CD1c-positive myeloid dendritic cell (primary cell): ENCODE data around the gene PDZRN3.

Experiments used
- DNase-seq: peaks from one replicate; pipeline ENCODE4 v3.0.0-alpha.2; 2016; ENCODE audit errors: extremely low spot score

Gene PDZRN3

DNA sequence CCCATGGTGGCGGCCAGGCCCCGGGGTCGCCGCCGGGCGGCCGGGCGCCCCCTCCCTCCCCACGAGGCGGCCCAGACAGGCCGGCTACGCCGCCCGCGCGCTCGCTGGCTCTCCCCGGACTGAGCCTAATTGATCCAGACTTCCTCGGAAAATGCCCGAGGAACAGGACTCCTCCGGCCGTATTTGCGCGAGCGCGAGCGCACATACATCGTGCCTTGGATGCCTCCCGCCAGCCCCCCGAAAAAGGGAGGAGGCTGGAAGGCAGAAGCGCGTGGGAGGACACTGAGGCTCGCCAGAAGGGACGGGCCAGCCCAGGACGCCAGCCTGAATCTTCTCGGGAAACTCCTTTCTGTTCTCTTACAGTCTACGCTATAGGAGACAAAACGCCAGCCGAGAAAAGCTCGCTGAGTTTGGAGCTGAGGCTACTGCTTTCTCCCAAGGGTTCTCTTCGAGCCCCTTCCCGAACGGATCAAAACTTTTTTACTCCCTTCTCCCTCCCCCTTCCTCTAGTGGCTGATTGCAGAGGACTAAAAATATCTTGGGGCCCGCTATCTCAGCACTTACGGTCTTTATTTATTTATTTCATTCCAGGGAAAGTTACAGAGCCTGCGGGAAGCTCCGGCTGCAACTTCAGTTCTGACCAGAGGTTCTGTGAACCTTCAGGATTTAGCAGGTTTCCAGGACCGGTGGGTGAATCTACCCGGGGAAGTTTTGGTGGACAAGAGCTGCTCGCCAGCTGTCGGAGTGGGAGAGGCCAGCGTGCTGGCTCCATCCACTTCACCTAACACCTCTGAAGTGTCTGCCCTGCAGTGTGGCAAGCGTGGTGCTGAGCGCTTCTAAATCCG is at the start of gene PDZRN3:
TSS of gene PDZRN3 (minus strand) at position 121 of the 845 bp plus-strand sequence.
- no peak for DNase-seq

GRCh38 chr3:73674280-73674679 is 49.5 kb upstream of the PDZRN3 start:
- no peak for DNase-seq

- DNase-seq: no peak
Observed at GRCh38 chr3:73669260-73669659, 44.5 kb upstream of the PDZRN3 start.

DNA sequence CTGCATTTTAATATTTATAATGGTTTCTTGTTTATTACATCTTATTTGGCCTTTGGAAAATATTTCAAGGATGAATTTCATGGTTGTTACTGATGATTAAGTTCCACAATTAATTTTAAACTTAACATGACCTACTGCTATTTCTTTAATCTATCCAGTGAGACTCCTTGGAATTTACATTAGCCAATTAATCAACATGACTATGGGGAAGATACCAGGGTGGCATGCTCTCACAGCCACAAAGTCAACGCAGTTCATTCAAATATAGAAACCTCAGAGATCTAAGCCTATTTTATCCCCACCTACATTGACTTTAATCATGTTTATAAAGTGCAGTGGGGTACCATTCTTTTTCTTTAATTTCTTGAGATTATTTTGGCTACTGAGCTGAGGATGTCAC is 43.6 kb upstream of the PDZRN3 start:
- no peak for DNase-seq

DNA sequence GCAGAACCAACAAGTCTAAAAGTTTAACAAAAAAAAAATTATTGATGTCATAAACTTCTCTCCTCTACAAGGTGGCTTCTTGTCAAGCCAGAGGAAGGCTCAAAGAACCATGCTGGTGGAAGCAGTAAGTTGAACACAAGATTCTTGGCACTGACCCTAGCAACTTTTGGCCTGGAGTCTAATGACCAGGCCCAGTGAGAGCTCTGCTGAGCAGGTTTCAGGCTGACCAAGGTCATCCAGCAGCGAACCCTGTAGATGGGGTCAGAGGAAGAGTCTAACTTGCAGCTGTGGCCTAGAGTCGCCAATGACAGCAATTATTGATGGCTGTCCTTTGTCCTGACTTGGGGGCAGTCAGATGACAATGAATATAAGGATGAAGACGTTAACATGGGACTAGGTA is 43.1 kb upstream of the PDZRN3 start:
- no peak for DNase-seq

GRCh38 chr3:73665286-73665685 is 40.5 kb upstream of the PDZRN3 start:
- DNase-seq: no peak

- no peak for DNase-seq
Observed at GRCh38 chr3:73664389-73664788, 39.6 kb upstream of the PDZRN3 start.

DNA sequence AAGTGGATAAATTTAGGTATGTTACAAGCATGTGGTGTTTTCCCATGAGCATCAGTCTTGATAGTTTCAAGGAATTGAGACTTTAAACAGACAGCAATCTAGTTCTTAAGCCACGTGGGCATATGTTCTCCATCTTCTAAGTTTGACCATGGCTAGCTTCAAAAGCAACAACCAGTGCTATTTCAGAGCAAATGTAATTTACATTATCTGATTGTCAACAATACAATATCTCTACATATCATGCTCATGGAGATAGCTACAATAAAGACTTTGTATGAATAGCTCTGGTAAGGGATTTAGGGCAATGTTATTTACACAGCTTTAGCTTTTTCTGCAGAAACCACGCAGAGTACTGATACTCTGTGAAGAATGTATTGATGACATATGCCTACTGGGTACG is 38.8 kb upstream of the PDZRN3 start:
- DNase-seq: no peak

DNA sequence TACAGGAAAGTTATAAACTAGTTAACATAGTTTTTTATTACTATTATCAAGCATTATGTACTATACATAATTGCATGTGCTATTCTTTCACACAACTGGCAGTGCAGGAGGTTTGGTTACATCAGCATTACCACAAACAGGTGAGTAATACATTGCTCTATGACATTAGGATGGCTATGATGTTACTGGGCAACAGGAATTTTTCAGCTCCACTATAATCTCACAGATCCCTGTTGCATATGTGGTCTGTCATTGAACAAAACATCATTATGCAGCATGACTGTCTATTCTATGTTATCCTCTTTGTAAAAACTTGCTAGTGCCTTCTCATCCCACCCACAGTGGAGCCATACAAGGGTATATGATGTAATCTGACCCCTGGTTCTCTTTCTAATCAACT is 36.5 kb upstream of the PDZRN3 start:
- no peak for DNase-seq

GRCh38 chr3:73658227-73658626 is 33.5 kb upstream of the PDZRN3 start:
- no peak for DNase-seq

GRCh38 chr3:73657186-73657585 is 32.4 kb upstream of the PDZRN3 start:
- DNase-seq: no peak

- DNase-seq: no peak
Observed at GRCh38 chr3:73656241-73656890, 31.6 kb upstream of the PDZRN3 start.

DNA sequence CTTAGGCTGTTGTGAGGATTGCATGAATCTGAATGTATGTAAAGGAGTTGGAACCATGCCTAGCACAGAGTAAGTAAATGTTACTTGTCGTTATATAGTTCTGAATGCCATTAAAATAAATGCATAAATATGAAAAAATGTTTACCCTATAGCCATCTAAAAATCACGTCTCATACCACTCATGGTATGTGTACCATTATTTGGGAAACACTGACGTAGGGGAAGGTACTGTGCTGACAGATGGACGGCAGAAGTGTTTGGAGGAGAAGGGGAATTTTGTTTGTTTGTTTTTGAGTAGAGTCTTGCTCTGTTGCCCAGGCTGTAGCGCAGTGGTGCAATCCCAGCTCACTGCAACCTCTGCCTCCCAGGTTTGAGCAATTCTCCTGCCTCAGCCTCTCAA is 30.5 kb upstream of the PDZRN3 start:
- no peak for DNase-seq

- DNase-seq: no peak
Observed at GRCh38 chr3:73653877-73654276, 29.1 kb upstream of the PDZRN3 start.

- no peak for DNase-seq
Observed at GRCh38 chr3:73653351-73653750, 28.6 kb upstream of the PDZRN3 start.

GRCh38 chr3:73652896-73653295 is 28.2 kb upstream of the PDZRN3 start:
- no peak for DNase-seq

- DNase-seq: no peak
Observed at GRCh38 chr3:73637042-73637441, 12.3 kb upstream of the PDZRN3 start.

- DNase-seq: no peak
Observed at GRCh38 chr3:73635254-73635653, 10.5 kb upstream of the PDZRN3 start.

- no peak for DNase-seq
Observed at GRCh38 chr3:73633916-73634344, 9.2 kb upstream of the PDZRN3 start.

DNA sequence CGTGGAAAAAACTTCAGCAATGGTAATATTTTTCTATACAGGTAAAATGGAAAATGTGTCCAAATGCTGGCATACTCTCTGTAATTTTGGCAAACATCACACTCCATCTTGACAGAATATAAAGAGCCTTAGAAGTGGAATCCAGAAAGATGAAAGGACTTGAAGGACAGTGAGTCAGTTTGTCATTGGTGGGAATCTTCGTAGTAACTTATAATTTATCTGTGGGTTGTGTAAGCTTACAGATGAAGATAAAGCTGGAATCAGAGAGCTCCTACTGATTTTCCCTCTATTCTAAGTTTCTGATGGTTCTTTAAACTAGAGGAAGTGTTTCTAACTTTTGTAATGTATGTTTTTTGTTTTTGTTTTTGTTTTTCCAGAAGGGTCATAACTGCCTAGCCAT is 8.7 kb upstream of the PDZRN3 start:
- DNase-seq: no peak

- DNase-seq: no peak
Observed at GRCh38 chr3:73626106-73626505, 1.4 kb upstream of the PDZRN3 start.

DNA sequence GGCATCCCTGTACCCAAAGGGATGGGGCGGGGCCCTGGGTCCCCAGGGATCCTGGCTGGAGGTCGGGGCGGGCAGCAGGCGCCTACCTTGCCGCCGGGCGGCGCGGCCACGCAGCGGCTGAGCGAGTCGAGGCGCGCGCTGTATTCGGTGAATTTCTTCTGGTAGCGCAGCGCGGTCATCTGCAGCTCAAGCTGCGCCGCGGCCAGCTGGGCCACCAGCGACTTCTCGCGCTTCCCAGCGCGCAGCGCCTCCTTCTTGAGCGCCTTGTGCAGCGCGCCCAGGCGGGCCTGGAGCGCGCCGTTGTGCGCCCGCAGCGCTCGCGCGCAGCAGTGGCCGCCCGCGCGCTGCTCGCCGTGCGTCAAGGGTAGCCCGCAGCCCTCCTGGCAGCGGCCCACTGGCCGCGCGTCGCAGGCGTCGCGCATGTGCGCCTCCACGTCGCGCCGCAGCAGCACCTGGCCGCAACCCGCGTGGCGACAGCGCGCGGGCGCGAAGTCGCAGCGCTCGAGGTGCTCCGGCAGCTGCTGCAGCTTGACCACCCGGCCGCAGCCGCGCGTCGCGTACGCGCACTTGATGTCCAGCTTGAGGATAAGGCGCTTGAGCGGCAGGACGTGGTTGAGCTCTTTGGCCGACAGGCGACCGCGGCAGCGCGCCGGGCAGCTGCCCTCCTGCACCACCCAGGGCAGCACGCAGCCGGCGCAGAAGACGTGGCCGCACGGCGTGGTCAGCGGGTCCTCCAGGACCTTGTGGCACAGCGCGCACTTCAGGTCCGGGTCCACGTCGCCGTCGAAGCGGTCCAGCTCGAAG is 522 bp downstream of the PDZRN3 start:
- DNase-seq: no peak

DNA sequence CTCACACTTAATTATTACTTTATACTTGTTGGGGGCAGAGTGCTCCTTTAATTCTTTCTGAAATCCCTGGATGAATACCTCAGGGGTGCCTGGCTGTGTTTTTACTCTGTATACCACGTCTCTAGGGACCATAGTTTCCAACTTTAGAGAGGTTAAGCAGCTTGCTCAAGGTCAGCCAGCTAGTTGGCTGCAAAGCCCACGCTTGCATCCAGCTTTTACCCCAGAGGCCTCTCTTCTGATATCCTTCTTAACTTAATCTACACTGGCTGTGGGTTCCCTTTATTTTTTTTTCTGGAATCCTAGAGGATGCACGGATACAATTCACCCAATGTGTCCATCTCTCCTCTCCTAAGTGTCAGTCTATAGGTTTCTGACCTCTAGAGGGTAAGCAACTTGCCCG is 1.4 kb downstream of the PDZRN3 start:
- no peak for DNase-seq
